H9 (cell line): ENCODE data around the gene SLC35B4. TPM values are rescaled to one million over a fixed set of nuclear protein-coding genes. Genes with fewer than 3 reads are reported as not detected.

Source experiments
- DNase-seq: peaks from one replicate; pipeline ENCODE4 v3.0.0-alpha.2; 2017
- H2AFZ ChIP-seq: one replicate; pipeline ENCODE4 v1.6.1; 2013; ENCODE audit warnings: mild to moderate bottlenecking, low read length, control low read depth, moderate library complexity
- H2AK5ac ChIP-seq: 2 replicates; pipeline ENCODE4 v1.6.1; 2013; ENCODE audit warnings: low read length, control low read depth, mixed read lengths; ENCODE audit not compliant: insufficient read length
- H2BK120ac ChIP-seq: one replicate; pipeline ENCODE4 v1.6.1; 2013; ENCODE audit warnings: low read depth, mild to moderate bottlenecking, low read length, control low read depth, inconsistent platforms; ENCODE audit not compliant: poor library complexity, severe bottlenecking
- H2BK12ac ChIP-seq: 2 replicates; pipeline ENCODE4 v1.6.1; 2013; ENCODE audit warnings: low read length, control low read depth, mixed read lengths, low read depth; ENCODE audit not compliant: insufficient read length
- H2BK15ac ChIP-seq: 2 replicates; pipeline ENCODE4 v1.6.1; 2013; ENCODE audit warnings: low read depth, low read length, control low read depth
- H2BK20ac ChIP-seq: one replicate; pipeline ENCODE4 v1.6.1; 2013; ENCODE audit warnings: low read depth, mild to moderate bottlenecking, low read length, control low read depth, inconsistent platforms; ENCODE audit not compliant: poor library complexity, severe bottlenecking
- H2BK5ac ChIP-seq: 2 replicates; pipeline ENCODE4 v1.6.1; 2013; ENCODE audit warnings: low read length, control low read depth, mixed read lengths; ENCODE audit not compliant: insufficient read length
- H3K14ac ChIP-seq: 2 replicates; pipeline ENCODE4 v1.6.1; 2013; ENCODE audit warnings: low read length, control low read depth; ENCODE audit not compliant: insufficient read depth
- H3K18ac ChIP-seq: 2 replicates; pipeline ENCODE4 v1.6.1; 2013; ENCODE audit warnings: low read depth, mild to moderate bottlenecking, mixed read lengths, low read length, control low read depth; ENCODE audit not compliant: insufficient read length
- H3K23ac ChIP-seq: 2 replicates; pipeline ENCODE4 v1.6.1; 2013; ENCODE audit warnings: low read length, control low read depth, mixed read lengths, low read depth; ENCODE audit not compliant: insufficient read length
- H3K23me2 ChIP-seq: 2 replicates; pipeline ENCODE4 v1.6.1; 2013; ENCODE audit warnings: low read depth, mild to moderate bottlenecking, mixed read lengths, low read length, control low read depth; ENCODE audit not compliant: insufficient read length, poor library complexity, severe bottlenecking
- H3K27ac ChIP-seq: 2 replicates; pipeline ENCODE4 v1.5.1; 2013; ENCODE audit warnings: low read length, control low read depth, mixed read lengths, low read depth; ENCODE audit not compliant: insufficient read length
- H3K27me3 ChIP-seq: 2 replicates; pipeline ENCODE4 v1.6.1; 2013; ENCODE audit warnings: low read length, control low read depth, inconsistent platforms; ENCODE audit not compliant: insufficient read depth
- H3K4ac ChIP-seq: 2 replicates; pipeline ENCODE4 v1.6.1; 2013; ENCODE audit warnings: low read depth, mild to moderate bottlenecking, control low read depth, inconsistent platforms, low read length, moderate library complexity
- H3K4me1 ChIP-seq: 2 replicates; pipeline ENCODE4 v1.6.1; 2013; ENCODE audit warnings: low read length, control low read depth, inconsistent platforms; ENCODE audit not compliant: insufficient read depth
- H3K4me2 ChIP-seq: 2 replicates; pipeline ENCODE4 v1.6.1; 2013; ENCODE audit warnings: low read length, control low read depth, mixed read lengths; ENCODE audit not compliant: insufficient read length, insufficient read depth
- H3K56ac ChIP-seq: 2 replicates; pipeline ENCODE4 v1.6.1; 2013; ENCODE audit warnings: low read depth, mild to moderate bottlenecking, mixed read lengths, low read length, control low read depth; ENCODE audit not compliant: insufficient read length
- H3K79me1 ChIP-seq: 2 replicates; pipeline ENCODE4 v1.6.1; 2013; ENCODE audit warnings: low read depth, mild to moderate bottlenecking, moderate library complexity, low read length, control low read depth, inconsistent platforms; ENCODE audit not compliant: insufficient read depth, poor library complexity, severe bottlenecking
- H3K79me2 ChIP-seq: 2 replicates; pipeline ENCODE4 v1.6.1; 2013; ENCODE audit warnings: low read length, control low read depth, inconsistent platforms; ENCODE audit not compliant: insufficient read depth
- H3K9ac ChIP-seq: 2 replicates; pipeline ENCODE4 v1.6.1; 2013; ENCODE audit warnings: low read length, control low read depth, mixed read lengths; ENCODE audit not compliant: insufficient read length; ENCODE audit errors: extremely low read depth
- H3K9me3 ChIP-seq: one replicate; pipeline ENCODE4 v1.6.1; 2013; ENCODE audit warnings: low read depth, low read length, inconsistent platforms; ENCODE audit not compliant: control insufficient read depth
- H3T11ph ChIP-seq: one replicate; pipeline ENCODE4 v1.6.1; 2013; ENCODE audit warnings: mild to moderate bottlenecking, low read length, control low read depth, inconsistent platforms
- H4K20me1 ChIP-seq: one replicate; pipeline ENCODE4 v1.6.1; 2013; ENCODE audit not compliant: control insufficient read depth, insufficient read length, insufficient read depth
- H4K5ac ChIP-seq: 2 replicates; pipeline ENCODE4 v1.6.1; 2013; ENCODE audit warnings: low read depth, mild to moderate bottlenecking, mixed read lengths, low read length, control low read depth; ENCODE audit not compliant: insufficient read length
- H4K8ac ChIP-seq: replicated peaks from 2 replicates; pipeline ENCODE4 v1.6.1; 2013; ENCODE audit warnings: low read length, control low read depth, mixed read lengths, low read depth; ENCODE audit not compliant: insufficient read length
- H4K91ac ChIP-seq: 2 replicates; pipeline ENCODE4 v1.6.1; 2013; ENCODE audit warnings: low read depth, mild to moderate bottlenecking, moderate library complexity, mixed read lengths, low read length, control low read depth; ENCODE audit not compliant: insufficient read length
- H3K27ac Mint-ChIP-seq, 3 experiments: 2 replicates in 2 of 3; 3 replicates in 1 of 3; pipeline ENCODE4 v1.8.0; 2020 to 2021; ENCODE audit warnings: mixed read lengths in 3 of 3, mild to moderate bottlenecking in 1 of 3, moderate library complexity in 1 of 3
- H3K27me3 Mint-ChIP-seq: 2 replicates; pipeline ENCODE4 v1.8.0; 2021; ENCODE audit warnings: low read depth, mild to moderate bottlenecking, moderate library complexity, mixed read lengths
- H3K36me3 Mint-ChIP-seq, 3 experiments: 2 replicates in 2 of 3; 3 replicates in 1 of 3; pipeline ENCODE4 v1.8.0; 2020 to 2021; ENCODE audit warnings: low read depth in 3 of 3, mixed read lengths in 3 of 3; ENCODE audit not compliant: insufficient read depth in 1 of 3
- H3K4me1 Mint-ChIP-seq, 2 experiments: 2 replicates each; pipeline ENCODE4 v1.8.0; 2020; ENCODE audit warnings: mixed read lengths in 2 of 2
- H3K4me3 Mint-ChIP-seq, 2 experiments: 2 replicates in 1 of 2; 3 replicates in 1 of 2; pipeline ENCODE4 v1.8.0; 2020 to 2021; ENCODE audit warnings: mild to moderate bottlenecking in 2 of 2, mixed read lengths in 2 of 2, moderate library complexity in 1 of 2
- H3K9me3 Mint-ChIP-seq, 2 experiments: 2 replicates in 1 of 2; 3 replicates in 1 of 2; pipeline ENCODE4 v1.8.0; 2020; ENCODE audit warnings: mild to moderate bottlenecking in 2 of 2, mixed read lengths in 2 of 2, moderate library complexity in 1 of 2
- WGBS: extraction: QIAGEN DNeasy Blood & Tissue Kit; methylation state at CpG from one replicate; pipeline ENCODE4 v1.1.7; 2013; ENCODE audit warnings: missing lambda C conversion rate, low lambda C conversion rate, mixed read lengths; ENCODE audit not compliant: insufficient read length; ENCODE audit errors: extremely low coverage; 5-methylcytosine and 5-hydroxymethylcytosine counted together
- total RNA-seq: library from RNA; stranded (reverse); gene quantifications from 2 replicates; pipeline ENCODE4 v1.2.1, GENCODE V29; 2021
- TF ChIP-seq, protein P1 (sequence below): fragments of 200-600 bp; sonication (generic); conservative IDR thresholded peaks from 3 replicates; pipeline ENCODE4 v1.8.0; 2021; ENCODE audit warnings: antibody characterized with exemption, mild to moderate bottlenecking

The SLC35B4 gene
- total RNA-seq, 1 experiment from 2014 or later = 33.4 TPM

DNA sequence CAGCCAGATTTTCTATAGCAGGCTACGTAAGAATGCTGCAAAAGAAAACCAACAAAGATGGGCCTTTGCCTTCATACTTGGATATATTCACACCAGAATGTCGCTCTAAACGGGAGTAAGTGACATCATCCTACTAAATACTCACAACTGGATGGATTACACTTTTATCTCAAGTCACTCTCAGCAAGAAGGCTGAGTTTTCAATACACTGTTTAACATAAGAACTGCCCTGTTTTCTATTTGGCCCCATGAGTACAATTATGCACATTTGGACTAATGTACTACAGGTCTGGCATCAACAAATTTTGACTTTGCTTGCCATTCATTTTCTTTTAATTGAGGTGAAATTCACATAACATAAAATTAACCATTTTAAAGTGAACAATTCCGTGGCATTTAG, 8.2 kb downstream of the SLC35B4 start:
- no peaks in the 10 kb centered on the region for H3K4me1 ChIP-seq
- no peaks in the 10 kb centered on the region for H3K79me2 ChIP-seq
- no peak overlapping the region for H3K18ac ChIP-seq
- no peak overlapping the region for H2BK5ac ChIP-seq
- H2AFZ ChIP-seq = no peak overlapping the region
- H4K91ac ChIP-seq = no peak overlapping the region
- TF ChIP-seq, protein P1, sequence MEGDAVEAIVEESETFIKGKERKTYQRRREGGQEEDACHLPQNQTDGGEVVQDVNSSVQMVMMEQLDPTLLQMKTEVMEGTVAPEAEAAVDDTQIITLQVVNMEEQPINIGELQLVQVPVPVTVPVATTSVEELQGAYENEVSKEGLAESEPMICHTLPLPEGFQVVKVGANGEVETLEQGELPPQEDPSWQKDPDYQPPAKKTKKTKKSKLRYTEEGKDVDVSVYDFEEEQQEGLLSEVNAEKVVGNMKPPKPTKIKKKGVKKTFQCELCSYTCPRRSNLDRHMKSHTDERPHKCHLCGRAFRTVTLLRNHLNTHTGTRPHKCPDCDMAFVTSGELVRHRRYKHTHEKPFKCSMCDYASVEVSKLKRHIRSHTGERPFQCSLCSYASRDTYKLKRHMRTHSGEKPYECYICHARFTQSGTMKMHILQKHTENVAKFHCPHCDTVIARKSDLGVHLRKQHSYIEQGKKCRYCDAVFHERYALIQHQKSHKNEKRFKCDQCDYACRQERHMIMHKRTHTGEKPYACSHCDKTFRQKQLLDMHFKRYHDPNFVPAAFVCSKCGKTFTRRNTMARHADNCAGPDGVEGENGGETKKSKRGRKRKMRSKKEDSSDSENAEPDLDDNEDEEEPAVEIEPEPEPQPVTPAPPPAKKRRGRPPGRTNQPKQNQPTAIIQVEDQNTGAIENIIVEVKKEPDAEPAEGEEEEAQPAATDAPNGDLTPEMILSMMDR = no peak
- no peaks in the 10 kb centered on the region for H3K9me3 ChIP-seq
- no peak overlapping the region for H2BK15ac ChIP-seq
- H3K9ac ChIP-seq = no peak overlapping the region
- H4K20me1 ChIP-seq = no peaks in the 10 kb centered on the region
- H3K4me2 ChIP-seq = no peak overlapping the region
- H3K27me3 ChIP-seq = no peaks in the 10 kb centered on the region
- no peaks in the 10 kb centered on the region for H3K27me3 Mint-ChIP-seq
- no peak overlapping the region for H3K23ac ChIP-seq
- H2BK12ac ChIP-seq = no peak overlapping the region
- no peaks in the 10 kb centered on the region for H3K79me1 ChIP-seq
- no peak overlapping the region for H2BK120ac ChIP-seq
- H3K56ac ChIP-seq = no peak overlapping the region
- H3K4ac ChIP-seq = no peak overlapping the region
- H3K14ac ChIP-seq = no peak overlapping the region
- no peak for DNase-seq
- no peak overlapping the region for H3K4me3 Mint-ChIP-seq
- H2BK20ac ChIP-seq = no peak overlapping the region
- H2AK5ac ChIP-seq = no peak overlapping the region
- WGBS = no CpG with 5 or more reads among the region's 4 CpGs
- no peaks in the 10 kb centered on the region for H3K23me2 ChIP-seq
- H3K4me1 Mint-ChIP-seq = no peaks in the 10 kb centered on the region
- no peak overlapping the region for H4K8ac ChIP-seq
- H4K5ac ChIP-seq = no peak overlapping the region
- no peak overlapping the region for H3K27ac ChIP-seq
- no peaks in the 10 kb centered on the region for H3K9me3 Mint-ChIP-seq
- H3K27ac Mint-ChIP-seq = no peak overlapping the region
- no peak overlapping the region for H3T11ph ChIP-seq
- H3K36me3 Mint-ChIP-seq = peaks cover 11 to 35% (median 34%) of the 10 kb centered on the region in 3 experiments; a peak in 6 of 7 replicates
